LNCAP (cell line): ENCODE measurements around the gene IKZF1.

ENCODE experiments used
- CTCF ChIP-seq: fragments of 450-650 bp; IDR thresholded peaks from 2 replicates; pipeline ENCODE4 v1.5.1; 2017; ENCODE audit warnings: mild to moderate bottlenecking

IKZF1 gene

GRCh38 chr7:50409856-50410745 is 105.6 kb downstream of the IKZF1 start:
- TF ChIP-seq CTCF = no peak

GRCh38 chr7:50411332-50411731 is 106.8 kb downstream of the IKZF1 start:
- TF ChIP-seq CTCF = no peak

- no peak for TF ChIP-seq CTCF
Observed at GRCh38 chr7:50412973-50413372, 108.5 kb downstream of the IKZF1 start.

GRCh38 chr7:50413561-50413960 is 109.0 kb downstream of the IKZF1 start:
- no peak for TF ChIP-seq CTCF

GRCh38 chr7:50415844-50416364 is 111.4 kb downstream of the IKZF1 start:
- TF ChIP-seq CTCF = no peak

GRCh38 chr7:50416527-50417182 is 112.1 kb downstream of the IKZF1 start:
- no peak for TF ChIP-seq CTCF

GRCh38 chr7:50418086-50418515 is 113.6 kb downstream of the IKZF1 start:
- TF ChIP-seq CTCF = peak; percentile 96
